ENCODE data around the gene PTPRT. TPM values are rescaled to one million over a fixed set of nuclear protein-coding genes. Genes with fewer than 3 reads are reported as not detected.

The PTPRT gene
- total and polyA plus RNA-seq, 10 of the 15 experiments (the other 5 are each of a cell fraction or from before 2014, with no cell fraction given) = not detected

- TF ChIP-seq JUNB (IDR thresholded peaks at IDR 0.05) (peak; percentile 70), ZBTB40 (IDR thresholded peaks at IDR 0.05; ENCODE audit: borderline replicate concordance) (peak; percentile 49; the same call in 1 of the 2 replicates), SIX5 (IDR thresholded peaks at IDR 0.05; ENCODE audit: low read depth, low read length, severe bottlenecking) (no peak), BACH1 (IDR thresholded peaks at IDR 0.05; ENCODE audit: borderline replicate concordance) (no peak), ZSCAN29 (IDR thresholded peaks at IDR 0.05) (no peak), SKIL (IDR thresholded peaks at IDR 0.05; ENCODE audit: low read depth, poor library complexity, severe bottlenecking) (no peak), BMI1 (IDR thresholded peaks at IDR 0.05; ENCODE audit: borderline replicate concordance) (0 out of 2 replicates have a peak, but pooled peaks have one; percentile 22), SPI1 (IDR thresholded peaks at IDR 0.05; ENCODE audit: borderline replicate concordance, insufficient read depth, low read depth, low read length) (no peak), KLF5 (IDR thresholded peaks at IDR 0.05; ENCODE audit: partially characterized antibody) (no peak), STAT1 (conservative IDR thresholded peaks at IDR 0.05) (no peak), IRF4 (IDR thresholded peaks at IDR 0.05; ENCODE audit: low read depth, low read length) (no peak), ZBTB11 (CRISPR knock-in tag; IDR thresholded peaks at IDR 0.05) (no peak), RBBP5 (conservative IDR thresholded peaks at IDR 0.05) (no peak), RUNX3 (IDR thresholded peaks at IDR 0.05; ENCODE audit: low read length) (no peak), ZNF207 (IDR thresholded peaks at IDR 0.05; ENCODE audit: borderline replicate concordance) (no peak), SMC3 (IDR thresholded peaks at IDR 0.05; ENCODE audit: borderline replicate concordance, low read length) (no peak)
These were observed 636.3 kb downstream of the PTPRT start (continued) for GRCh38 chr20:42553374-42553773.
